ENCODE data around the gene ZC3H15.

Gene ZC3H15

DNA sequence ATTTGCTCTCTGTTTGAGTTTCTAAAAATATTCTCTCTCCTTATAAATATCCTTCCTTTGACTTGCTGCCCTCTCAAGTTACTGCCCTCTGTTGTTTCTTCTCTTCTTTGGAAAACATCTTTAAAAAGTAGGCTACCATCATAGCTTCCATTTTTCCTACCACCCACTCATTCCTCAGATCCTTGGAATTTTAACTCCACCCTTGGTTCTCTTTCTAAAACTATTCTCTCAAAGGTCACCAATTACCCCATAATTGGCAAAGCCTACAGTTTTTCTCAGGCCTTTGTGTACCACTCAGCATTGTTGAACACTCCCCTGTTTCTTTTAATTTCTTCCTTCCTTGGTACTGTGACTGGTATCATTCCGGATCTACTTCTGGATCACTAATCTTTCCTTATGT, 60.8 kb downstream of the ZC3H15 start:
- no peak for DNase-seq

DNA sequence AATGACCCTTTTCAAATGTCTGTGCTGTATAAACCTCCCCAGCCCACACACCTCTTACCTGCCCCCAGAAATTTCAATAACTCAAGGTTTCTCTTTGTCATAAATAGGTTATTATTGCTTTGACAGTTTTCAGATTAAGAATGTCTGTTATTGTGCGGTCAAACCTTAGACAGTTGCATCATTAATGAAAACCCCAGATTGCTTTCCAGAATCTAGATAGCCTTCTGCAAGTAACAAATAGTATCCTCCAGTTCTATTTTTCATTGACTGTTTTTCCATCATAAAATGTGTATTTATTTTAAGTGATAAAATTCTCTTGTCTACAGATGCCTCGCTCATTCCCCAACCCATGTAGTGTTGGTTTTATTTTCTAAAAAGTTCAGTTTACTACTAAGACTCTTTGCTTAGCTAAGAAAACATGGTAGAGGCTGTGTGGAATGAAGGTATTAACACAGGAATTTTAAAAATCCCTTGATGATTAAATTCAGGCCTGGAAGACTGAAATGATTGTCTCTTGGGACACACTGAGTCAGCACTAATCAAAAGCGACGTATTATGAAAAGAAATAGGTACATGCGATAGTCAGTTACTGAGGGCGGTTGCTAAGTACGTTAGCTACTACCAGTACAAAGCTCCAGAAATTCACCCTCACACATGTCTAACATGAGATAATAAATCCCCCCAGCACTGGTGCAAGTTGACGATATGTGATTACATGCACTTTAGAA, 65.4 kb downstream of the ZC3H15 start:
- DNase-seq: no peak

DNA sequence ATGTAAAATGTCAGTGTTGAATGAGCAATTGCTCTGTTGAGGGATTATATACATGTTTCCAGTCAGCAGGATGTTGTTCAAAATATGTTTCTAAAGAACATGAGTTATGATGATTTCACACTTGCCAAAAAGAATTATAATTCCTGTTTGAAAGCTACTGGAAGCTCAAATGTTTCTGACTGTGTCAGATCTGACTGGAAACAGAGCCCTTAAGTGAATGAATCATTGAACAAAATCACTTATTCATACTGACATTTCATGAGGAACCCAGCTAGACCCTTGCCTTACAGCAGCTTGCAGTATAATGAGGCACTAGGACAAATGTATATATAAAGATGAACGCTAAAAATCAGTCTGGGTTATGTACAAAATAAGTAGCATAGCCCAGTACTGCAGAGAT, 68.4 kb downstream of the ZC3H15 start:
- DNase-seq: no peak

DNA sequence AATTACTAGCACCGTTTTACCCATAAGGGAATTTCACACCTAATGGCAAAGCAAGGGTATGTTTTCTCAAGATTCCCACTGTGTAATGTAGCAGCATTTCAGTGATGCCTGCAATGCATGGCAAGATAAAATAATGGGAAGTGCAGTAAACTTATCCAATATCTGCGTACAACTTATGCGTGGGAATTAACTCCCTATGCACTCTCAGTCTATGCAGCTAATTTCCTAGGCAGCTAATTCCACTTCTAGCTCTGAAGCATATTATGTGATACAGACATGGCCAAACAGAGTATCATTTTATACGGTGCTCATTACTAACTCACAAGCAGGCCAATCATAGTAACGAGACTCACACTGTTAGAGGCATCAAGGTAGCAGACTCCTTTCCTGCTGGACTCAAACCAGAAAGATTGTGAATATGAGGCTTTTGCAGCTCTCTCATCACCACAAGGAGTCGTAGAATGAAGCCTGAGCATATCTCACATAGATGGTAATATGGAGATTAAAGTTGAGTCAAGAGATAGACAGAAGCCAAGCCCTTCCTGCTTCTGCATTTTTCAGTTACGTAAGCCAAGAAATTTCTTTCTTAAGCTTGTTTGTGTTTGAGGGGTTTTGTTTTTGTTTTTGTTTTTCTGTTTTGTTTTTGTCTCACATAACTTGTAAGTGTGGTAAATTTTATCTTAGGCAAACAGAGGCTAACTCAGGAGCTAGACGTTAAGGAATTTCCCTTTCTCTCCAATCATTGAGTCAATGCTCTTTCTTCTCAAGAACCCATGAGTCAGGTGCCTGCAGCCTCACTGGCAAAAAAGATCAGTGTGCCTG, 69.0 kb downstream of the ZC3H15 start:
- DNase-seq: no peak

DNA sequence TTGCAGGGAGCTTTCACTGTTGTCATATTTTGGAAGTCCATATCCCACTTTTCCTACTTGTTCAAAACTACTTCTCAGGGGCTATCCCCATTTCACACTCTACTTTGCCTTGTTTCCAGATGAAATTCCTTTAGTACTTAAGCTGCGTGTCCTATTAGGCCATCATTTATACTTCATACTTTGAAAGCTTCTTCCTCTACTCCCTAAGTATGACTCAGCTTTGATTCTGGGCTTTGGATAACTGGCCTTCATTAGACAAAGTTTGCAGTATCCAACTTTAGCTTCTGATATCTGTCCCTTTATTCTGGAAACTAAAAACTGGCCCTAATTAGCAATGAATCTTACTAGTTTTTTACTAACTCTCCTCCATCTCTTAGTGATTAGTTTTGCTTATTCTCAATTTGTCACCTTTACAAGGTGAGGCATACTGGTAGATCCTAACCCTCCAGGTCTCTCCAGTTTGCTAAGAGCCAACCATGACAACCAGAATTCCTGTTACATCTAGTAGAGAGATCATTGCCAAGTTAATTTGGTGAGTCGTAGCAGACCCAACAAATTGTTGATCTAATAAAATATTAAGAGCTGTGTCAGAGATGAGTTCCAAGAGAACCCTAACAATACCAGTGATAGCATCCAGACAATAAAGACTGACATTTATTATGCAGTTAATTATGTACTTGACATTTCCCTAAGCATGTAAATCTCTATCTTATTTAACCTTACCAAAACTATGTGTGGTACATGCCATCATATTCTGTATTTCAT, 72.6 kb downstream of the ZC3H15 start:
- DNase-seq: no peak

All from DMS53 (cell line).